ENCODE results near the gene WFIKKN2.

WFIKKN2 gene

GRCh38 chr17:50848039-50848438, 12.7 kb downstream of the WFIKKN2 start:
- H3K9me2 ChIP-seq (ENCODE audit: low read depth, low read length), result no peaks in the 10 kb centered on the region
- TF ChIP-seq EZH2 (IDR thresholded peaks at IDR 0.05; ENCODE audit: borderline replicate concordance, low read length), result no peak
- TF ChIP-seq, protein P1, sequence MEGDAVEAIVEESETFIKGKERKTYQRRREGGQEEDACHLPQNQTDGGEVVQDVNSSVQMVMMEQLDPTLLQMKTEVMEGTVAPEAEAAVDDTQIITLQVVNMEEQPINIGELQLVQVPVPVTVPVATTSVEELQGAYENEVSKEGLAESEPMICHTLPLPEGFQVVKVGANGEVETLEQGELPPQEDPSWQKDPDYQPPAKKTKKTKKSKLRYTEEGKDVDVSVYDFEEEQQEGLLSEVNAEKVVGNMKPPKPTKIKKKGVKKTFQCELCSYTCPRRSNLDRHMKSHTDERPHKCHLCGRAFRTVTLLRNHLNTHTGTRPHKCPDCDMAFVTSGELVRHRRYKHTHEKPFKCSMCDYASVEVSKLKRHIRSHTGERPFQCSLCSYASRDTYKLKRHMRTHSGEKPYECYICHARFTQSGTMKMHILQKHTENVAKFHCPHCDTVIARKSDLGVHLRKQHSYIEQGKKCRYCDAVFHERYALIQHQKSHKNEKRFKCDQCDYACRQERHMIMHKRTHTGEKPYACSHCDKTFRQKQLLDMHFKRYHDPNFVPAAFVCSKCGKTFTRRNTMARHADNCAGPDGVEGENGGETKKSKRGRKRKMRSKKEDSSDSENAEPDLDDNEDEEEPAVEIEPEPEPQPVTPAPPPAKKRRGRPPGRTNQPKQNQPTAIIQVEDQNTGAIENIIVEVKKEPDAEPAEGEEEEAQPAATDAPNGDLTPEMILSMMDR (IDR thresholded peaks at IDR 0.05; ENCODE audit: low read length), result no peak

DNA sequence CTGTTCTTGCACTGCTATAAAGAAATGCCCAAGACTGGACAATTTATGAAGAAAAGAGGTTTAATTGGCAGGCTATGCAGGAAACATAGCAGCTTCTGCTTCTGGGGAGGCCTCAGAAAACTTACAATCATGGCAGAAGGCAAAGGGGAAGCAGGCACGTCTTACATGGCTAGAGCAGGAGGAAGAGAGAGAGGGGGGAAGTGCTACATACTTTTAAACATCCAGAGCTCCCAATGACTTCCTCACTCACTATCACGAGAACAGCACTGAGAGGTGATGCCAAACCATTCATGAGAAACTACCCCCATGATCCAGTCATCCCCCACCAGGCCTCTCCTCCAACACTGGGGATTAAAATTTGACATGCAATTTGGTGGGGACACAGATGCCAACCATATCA, 13.3 kb downstream of the WFIKKN2 start:
- no peaks in the 10 kb centered on the region; the same call in 1 of the 2 replicates for H3K9me3 ChIP-seq (ENCODE audit: low read length)
- no peaks in the 10 kb centered on the region for H3F3A ChIP-seq (ENCODE audit: insufficient read depth, low read length)
- H2AFZ ChIP-seq (ENCODE audit: low read length), result no peak overlapping the region
- no peak overlapping the region for H3K9ac ChIP-seq (ENCODE audit: low read length)
- peaks cover 5% of the 10 kb centered on the region; the same call in 1 of the 2 replicates for H3K27me3 ChIP-seq (ENCODE audit: insufficient read depth, low read length)
- H3K27ac ChIP-seq (ENCODE audit: low read depth, low read length, poor library complexity, severe bottlenecking), result no peak overlapping the region
- no peak overlapping the region for H3K4me2 ChIP-seq (ENCODE audit: low read length)
- no peaks in the 10 kb centered on the region for H3K9me2 ChIP-seq (ENCODE audit: low read depth, low read length)
- H3K36me3 ChIP-seq (ENCODE audit: insufficient read depth, low read length), result no peaks in the 10 kb centered on the region; the same call in 1 of the 2 replicates
- no peak overlapping the region for H3K4me3 ChIP-seq (ENCODE audit: low read depth, low read length, poor library complexity, severe bottlenecking)
- no peaks in the 10 kb centered on the region for H3K79me2 ChIP-seq (ENCODE audit: insufficient read depth, low read length)
- TF ChIP-seq, protein P1 (IDR thresholded peaks at IDR 0.05; ENCODE audit: low read length), result no peak
- TF ChIP-seq EZH2 (IDR thresholded peaks at IDR 0.05; ENCODE audit: borderline replicate concordance, low read length), result no peak
- peaks cover 9% of the 10 kb centered on the region for H3K4me1 ChIP-seq (ENCODE audit: insufficient read depth, low read length, severe bottlenecking)
- H4K20me1 ChIP-seq (ENCODE audit: insufficient read depth, low read length), result no peaks in the 10 kb centered on the region

More at GRCh38 chr17:50848039-50848438, 12.7 kb downstream of the WFIKKN2 start:
- Histone ChIP-seq H3K9me3 (ENCODE audit: low read length) (no peaks in the 10 kb centered on the region; the same call in 1 of the 2 replicates), H3K4me2 (ENCODE audit: low read length) (no peak overlapping the region), H3K36me3 (ENCODE audit: insufficient read depth, low read length) (no peaks in the 10 kb centered on the region; the same call in 1 of the 2 replicates), H3K4me1 (ENCODE audit: insufficient read depth, low read length, severe bottlenecking) (peaks cover 9% of the 10 kb centered on the region), H3F3A (ENCODE audit: insufficient read depth, low read length) (no peaks in the 10 kb centered on the region), H3K4me3 (ENCODE audit: low read depth, low read length, poor library complexity, severe bottlenecking) (no peak overlapping the region), H3K27me3 (ENCODE audit: insufficient read depth, low read length) (peaks cover 5% of the 10 kb centered on the region; the same call in 1 of the 2 replicates), H3K27ac (ENCODE audit: low read depth, low read length, poor library complexity, severe bottlenecking) (no peak overlapping the region), H4K20me1 (ENCODE audit: insufficient read depth, low read length) (no peaks in the 10 kb centered on the region), H2AFZ (ENCODE audit: low read length) (no peak overlapping the region), H3K9ac (ENCODE audit: low read length) (no peak overlapping the region), H3K79me2 (ENCODE audit: insufficient read depth, low read length) (no peaks in the 10 kb centered on the region)

- Histone ChIP-seq H4K20me1 (ENCODE audit: insufficient read depth, low read length) (no peaks in the 10 kb centered on the region), H3K4me1 (ENCODE audit: insufficient read depth, low read length, severe bottlenecking) (peaks cover 9% of the 10 kb centered on the region), H3K9me3 (ENCODE audit: low read length) (no peaks in the 10 kb centered on the region; the same call in 1 of the 2 replicates), H3K27ac (ENCODE audit: low read depth, low read length, poor library complexity, severe bottlenecking) (no peak overlapping the region), H3K4me2 (ENCODE audit: low read length) (no peak overlapping the region), H3K4me3 (ENCODE audit: low read depth, low read length, poor library complexity, severe bottlenecking) (no peak overlapping the region), H3K79me2 (ENCODE audit: insufficient read depth, low read length) (no peaks in the 10 kb centered on the region), H3K27me3 (ENCODE audit: insufficient read depth, low read length) (peaks cover 5% of the 10 kb centered on the region; the same call in 1 of the 2 replicates), H3F3A (ENCODE audit: insufficient read depth, low read length) (no peaks in the 10 kb centered on the region), H2AFZ (ENCODE audit: low read length) (no peak overlapping the region), H3K36me3 (ENCODE audit: insufficient read depth, low read length) (no peaks in the 10 kb centered on the region; the same call in 1 of the 2 replicates), H3K9ac (ENCODE audit: low read length) (no peak overlapping the region), H3K9me2 (ENCODE audit: low read depth, low read length) (no peaks in the 10 kb centered on the region)
- TF ChIP-seq, protein P1 (IDR thresholded peaks at IDR 0.05; ENCODE audit: low read length), result no peak
- no peak for TF ChIP-seq EZH2 (IDR thresholded peaks at IDR 0.05; ENCODE audit: borderline replicate concordance, low read length)
Measured at GRCh38 chr17:50850640-50851039, 15.3 kb downstream of the WFIKKN2 start.

Data from OCI-LY1 (cell line).